GM12864 (cell line): ENCODE data around the gene MYT1.

Experiments used
- DNase-seq: peaks from one replicate; pipeline ENCODE4 v3.0.0-alpha.2; 2011; ENCODE audit warnings: low read depth
- H3K4me3 ChIP-seq: 2 replicates; pipeline ENCODE4 v1.5.1; 2011; ENCODE audit warnings: mild to moderate bottlenecking, low read depth, low read length, control low read depth
- CTCF ChIP-seq: IDR thresholded peaks from 2 replicates; pipeline ENCODE4 v1.5.1; 2011; ENCODE audit warnings: low read depth, mild to moderate bottlenecking, moderate library complexity, low read length, control low read depth, inconsistent platforms; ENCODE audit errors: missing control alignments

MYT1 gene

GRCh38 chr20:64188682-64189529 lies 24.7 kb downstream of the MYT1 start:
- H3K4me3 ChIP-seq, result no peak overlapping the region
- no peak for TF ChIP-seq CTCF
- no peak for DNase-seq

GRCh38 chr20:64189530-64189966 lies 25.3 kb downstream of the MYT1 start:
- no peak for DNase-seq
- no peak overlapping the region for H3K4me3 ChIP-seq

GRCh38 chr20:64189986-64190385 lies 25.7 kb downstream of the MYT1 start:
- no peak for DNase-seq
- TF ChIP-seq CTCF, result no peak
- no peak overlapping the region for H3K4me3 ChIP-seq

More at GRCh38 chr20:64189530-64189966, 25.3 kb downstream of the MYT1 start:
- no peak for TF ChIP-seq CTCF

GRCh38 chr20:64191002-64191401 lies 26.8 kb downstream of the MYT1 start:
- no peak for DNase-seq
- no peak for TF ChIP-seq CTCF
- no peak overlapping the region for H3K4me3 ChIP-seq

GRCh38 chr20:64192406-64192805 lies 28.2 kb downstream of the MYT1 start:
- no peak for DNase-seq
- no peak for TF ChIP-seq CTCF
- no peak overlapping the region for H3K4me3 ChIP-seq

- no peak overlapping the region for H3K4me3 ChIP-seq
- TF ChIP-seq CTCF, result no peak
- no peak for DNase-seq
Observed at GRCh38 chr20:64193058-64193457, 28.8 kb downstream of the MYT1 start.

- no peak for DNase-seq
- no peak overlapping the region for H3K4me3 ChIP-seq
- TF ChIP-seq CTCF, result no peak
Observed at GRCh38 chr20:64194269-64194668, 30.0 kb downstream of the MYT1 start.
